ENCODE results near the gene SH3TC2. TPM values are rescaled to one million over a fixed set of nuclear protein-coding genes. Genes with fewer than 3 reads are reported as not detected.

SH3TC2 gene
- polyA plus RNA-seq (2012; ENCODE audit: insufficient read length, low read depth), result not detected

DNA sequence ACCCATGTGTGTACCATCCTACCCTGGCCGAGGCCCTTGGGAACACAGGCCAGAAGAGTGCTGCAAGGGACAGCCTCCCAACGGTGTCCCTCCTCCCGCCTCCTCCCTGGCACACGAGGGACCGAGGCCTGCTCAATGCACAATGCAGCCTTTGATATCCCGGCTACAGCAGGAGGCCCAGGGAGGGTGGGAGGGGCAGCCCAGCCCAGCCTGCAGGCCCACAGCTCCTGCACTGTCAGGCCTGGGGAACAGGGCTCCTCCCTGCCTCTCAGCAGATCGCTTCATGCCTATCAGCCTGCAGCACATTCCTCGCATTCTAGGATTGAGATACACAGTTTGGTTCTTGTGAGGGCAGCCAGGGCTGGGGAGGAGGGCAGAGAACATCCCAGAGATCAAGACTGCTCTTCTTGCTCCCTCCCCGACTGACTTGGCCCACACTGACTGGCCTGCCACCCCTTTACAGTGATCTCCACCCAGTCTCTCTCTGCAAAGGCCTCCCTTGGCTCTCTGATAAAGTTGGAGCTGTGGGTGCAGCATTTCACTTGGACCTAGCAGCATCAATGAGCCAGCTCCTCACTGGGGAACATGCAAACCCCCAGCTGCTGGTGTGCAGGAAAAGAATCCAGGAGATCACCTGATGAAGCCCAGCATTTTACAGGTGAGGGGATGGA, at the start of gene SH3TC2:
Gene SH3TC2, minus strand, starts transcription at position 46 of the 671 bp plus-strand sequence. Its CDS starts 40 bp downstream, at position 6.
- TF ChIP-seq, protein P1, sequence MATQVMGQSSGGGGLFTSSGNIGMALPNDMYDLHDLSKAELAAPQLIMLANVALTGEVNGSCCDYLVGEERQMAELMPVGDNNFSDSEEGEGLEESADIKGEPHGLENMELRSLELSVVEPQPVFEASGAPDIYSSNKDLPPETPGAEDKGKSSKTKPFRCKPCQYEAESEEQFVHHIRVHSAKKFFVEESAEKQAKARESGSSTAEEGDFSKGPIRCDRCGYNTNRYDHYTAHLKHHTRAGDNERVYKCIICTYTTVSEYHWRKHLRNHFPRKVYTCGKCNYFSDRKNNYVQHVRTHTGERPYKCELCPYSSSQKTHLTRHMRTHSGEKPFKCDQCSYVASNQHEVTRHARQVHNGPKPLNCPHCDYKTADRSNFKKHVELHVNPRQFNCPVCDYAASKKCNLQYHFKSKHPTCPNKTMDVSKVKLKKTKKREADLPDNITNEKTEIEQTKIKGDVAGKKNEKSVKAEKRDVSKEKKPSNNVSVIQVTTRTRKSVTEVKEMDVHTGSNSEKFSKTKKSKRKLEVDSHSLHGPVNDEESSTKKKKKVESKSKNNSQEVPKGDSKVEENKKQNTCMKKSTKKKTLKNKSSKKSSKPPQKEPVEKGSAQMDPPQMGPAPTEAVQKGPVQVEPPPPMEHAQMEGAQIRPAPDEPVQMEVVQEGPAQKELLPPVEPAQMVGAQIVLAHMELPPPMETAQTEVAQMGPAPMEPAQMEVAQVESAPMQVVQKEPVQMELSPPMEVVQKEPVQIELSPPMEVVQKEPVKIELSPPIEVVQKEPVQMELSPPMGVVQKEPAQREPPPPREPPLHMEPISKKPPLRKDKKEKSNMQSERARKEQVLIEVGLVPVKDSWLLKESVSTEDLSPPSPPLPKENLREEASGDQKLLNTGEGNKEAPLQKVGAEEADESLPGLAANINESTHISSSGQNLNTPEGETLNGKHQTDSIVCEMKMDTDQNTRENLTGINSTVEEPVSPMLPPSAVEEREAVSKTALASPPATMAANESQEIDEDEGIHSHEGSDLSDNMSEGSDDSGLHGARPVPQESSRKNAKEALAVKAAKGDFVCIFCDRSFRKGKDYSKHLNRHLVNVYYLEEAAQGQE (IDR thresholded peaks at IDR 0.05; ENCODE audit: insufficient read depth in 1 of 2, low read depth in 2 of 2, low read length in 2 of 2), result no peak
- TF ChIP-seq SIN3A (IDR thresholded peaks at IDR 0.05; ENCODE audit: borderline replicate concordance, insufficient read depth, low read length) (no peak), FOXP2 (optimal IDR thresholded peaks at IDR 0.05; ENCODE audit: borderline replicate concordance, extremely low read depth, extremely low read length, insufficient read depth) (no peak), TAF1 (IDR thresholded peaks at IDR 0.05; ENCODE audit: borderline replicate concordance, insufficient read depth, low read length) (no peak), POLR2AphosphoS5 (IDR thresholded peaks at IDR 0.05; ENCODE audit: low read depth, low read length) (no peak)

DNA sequence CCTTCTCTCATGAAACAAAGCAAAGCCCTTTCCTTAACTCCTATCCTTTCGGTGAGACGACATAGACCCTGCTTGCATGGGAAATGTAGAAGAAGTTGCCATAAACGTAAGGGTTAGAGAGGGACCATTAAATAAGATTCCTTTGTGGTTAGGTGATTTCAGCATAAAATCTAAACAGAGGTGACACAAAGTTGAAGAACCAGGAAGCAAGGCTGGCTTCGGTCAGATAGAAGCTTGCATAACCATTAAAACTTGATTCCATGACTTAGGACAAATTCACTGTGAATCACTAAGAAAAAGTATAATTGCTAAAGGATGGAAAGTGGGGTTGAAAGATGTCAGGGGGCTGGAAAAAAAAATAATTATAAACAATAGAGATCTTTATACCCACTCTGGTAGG, 47.5 kb upstream of the SH3TC2 start:
- TF ChIP-seq FOXP2 (optimal IDR thresholded peaks at IDR 0.05; ENCODE audit: borderline replicate concordance, extremely low read depth, extremely low read length, insufficient read depth) (no peak), POLR2AphosphoS5 (IDR thresholded peaks at IDR 0.05; ENCODE audit: low read depth, low read length) (no peak), SIN3A (IDR thresholded peaks at IDR 0.05; ENCODE audit: borderline replicate concordance, insufficient read depth, low read length) (no peak), TAF1 (IDR thresholded peaks at IDR 0.05; ENCODE audit: borderline replicate concordance, insufficient read depth, low read length) (no peak)
- TF ChIP-seq, protein P1 (IDR thresholded peaks at IDR 0.05; ENCODE audit: insufficient read depth in 1 of 2, low read depth in 2 of 2, low read length in 2 of 2), result no peak

DNA sequence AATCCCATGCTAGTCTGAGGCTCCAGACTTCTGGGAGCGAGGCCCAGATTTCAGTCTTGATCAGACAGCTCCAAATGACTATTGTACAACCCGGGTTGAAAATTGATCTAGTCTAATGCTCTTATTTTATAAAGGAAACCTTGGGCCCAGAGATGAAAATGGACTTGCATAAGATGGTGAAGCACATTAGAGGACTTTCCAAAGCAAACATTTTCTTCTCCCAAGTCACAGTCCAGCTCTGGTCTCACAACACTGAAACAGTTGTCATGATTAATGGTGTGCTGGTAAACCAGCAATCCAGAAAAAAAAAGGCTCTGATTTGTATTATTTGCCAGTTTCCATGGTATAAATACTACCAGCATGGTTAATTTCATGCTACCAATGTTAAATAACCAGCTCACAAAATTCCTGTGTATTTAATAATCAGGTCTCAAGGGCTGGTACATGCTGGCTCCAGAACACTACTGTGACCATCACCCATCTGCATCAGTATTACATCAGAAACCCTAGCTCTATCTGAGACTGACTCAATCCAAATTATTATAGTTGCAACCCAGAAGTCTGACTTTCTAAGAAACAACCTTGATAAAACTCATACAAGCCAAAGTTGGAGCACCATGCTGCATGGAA, 45.9 kb upstream of the SH3TC2 start:
- TF ChIP-seq SIN3A (IDR thresholded peaks at IDR 0.05; ENCODE audit: borderline replicate concordance, insufficient read depth, low read length) (no peak), TAF1 (IDR thresholded peaks at IDR 0.05; ENCODE audit: borderline replicate concordance, insufficient read depth, low read length) (no peak), FOXP2 (optimal IDR thresholded peaks at IDR 0.05; ENCODE audit: borderline replicate concordance, extremely low read depth, extremely low read length, insufficient read depth) (no peak), POLR2AphosphoS5 (IDR thresholded peaks at IDR 0.05; ENCODE audit: low read depth, low read length) (no peak)
- TF ChIP-seq, protein P1 (IDR thresholded peaks at IDR 0.05; ENCODE audit: insufficient read depth in 1 of 2, low read depth in 2 of 2, low read length in 2 of 2), result no peak

DNA sequence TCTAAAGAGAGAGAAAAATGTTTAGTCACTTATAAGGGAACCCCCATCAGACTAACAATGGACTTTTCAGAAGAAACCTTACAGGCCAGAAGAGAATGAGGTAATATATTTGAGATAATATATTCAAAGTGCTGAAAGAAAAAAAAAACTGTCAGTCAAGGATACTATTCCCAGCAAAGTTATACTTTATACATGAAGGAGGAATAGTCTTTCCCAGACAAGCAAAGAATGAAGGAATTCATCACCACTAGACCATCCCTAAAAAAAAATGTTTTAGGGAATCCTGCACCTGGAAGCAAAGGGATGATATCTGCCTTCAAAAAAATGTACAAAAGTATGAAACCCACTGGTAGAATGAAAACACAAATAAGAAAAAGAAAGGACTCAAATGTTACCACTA, 37.5 kb upstream of the SH3TC2 start:
- TF ChIP-seq, protein P1 (IDR thresholded peaks at IDR 0.05; ENCODE audit: insufficient read depth in 1 of 2, low read depth in 2 of 2, low read length in 2 of 2), result no peak
- TF ChIP-seq SIN3A (IDR thresholded peaks at IDR 0.05; ENCODE audit: borderline replicate concordance, insufficient read depth, low read length) (no peak), POLR2AphosphoS5 (IDR thresholded peaks at IDR 0.05; ENCODE audit: low read depth, low read length) (no peak), FOXP2 (optimal IDR thresholded peaks at IDR 0.05; ENCODE audit: borderline replicate concordance, extremely low read depth, extremely low read length, insufficient read depth) (no peak), TAF1 (IDR thresholded peaks at IDR 0.05; ENCODE audit: borderline replicate concordance, insufficient read depth, low read length) (no peak)

Measured in PFSK-1 (cell line).